Upper lobe of left lung (tissue), 6 donors: ENCODE results near the gene DENND1B. TPM values are rescaled to one million over a fixed set of nuclear protein-coding genes. Genes with fewer than 3 reads are reported as not detected.

Experiments used
- ATAC-seq, 2 donors: fragments of 200-7000 bp; cut with Tn5 transposase; one replicate each; pipeline ENCODE4 v1.9.1; 2022; ENCODE audit warnings: mild to moderate bottlenecking in 2 of 2, moderate library complexity in 2 of 2; ENCODE audit not compliant: low FRiP score in 2 of 2
- DNase-seq, 2 donors: peaks; one replicate each; pipeline ENCODE4 v3.0.0-alpha.2; 2019 to 2020
- H3K27ac ChIP-seq, 4 donors: fragments of 200-600 bp; sonication (generic); one replicate each; pipeline ENCODE4 v1.5.1; 2016 to 2019
- H3K27me3 ChIP-seq, 4 donors: fragments of 200-600 bp; sonication (generic); one replicate each; pipeline ENCODE4 v1.5.1; 2017 to 2019
- H3K36me3 ChIP-seq, 4 donors: fragments of 200-600 bp; sonication (generic); one replicate each; pipeline ENCODE4 v1.5.1; 2016 to 2019
- H3K4me1 ChIP-seq, 4 donors: fragments of 200-600 bp; sonication (generic); one replicate each; pipeline ENCODE4 v1.5.1; 2018 to 2019
- H3K4me3 ChIP-seq, 4 donors: fragments of 200-600 bp; sonication (generic); one replicate each; pipeline ENCODE4 v1.5.1; 2017 to 2019; ENCODE audit warnings: mild to moderate bottlenecking in 2 of 4, moderate library complexity in 1 of 4
- H3K9me3 ChIP-seq, 4 donors: fragments of 200-600 bp; sonication (generic); one replicate each; pipeline ENCODE4 v1.5.1; 2018 to 2019
- CTCF ChIP-seq, 6 experiments: fragments of 450-650 bp in 4 of 6; fragments of 200-600 bp in 2 of 6; sonication (generic) in 2 of 6; IDR thresholded peaks; one replicate each; pipeline ENCODE4 v1.5.1; 2016 to 2019; ENCODE audit warnings: antibody characterized with exemption in 6 of 6
- EP300 ChIP-seq, 4 donors: sonication (generic); formaldehyde crosslinking; IDR thresholded peaks; one replicate each; pipeline ENCODE4 v1.5.1; 2017; ENCODE audit warnings: antibody characterized with exemption in 4 of 4, control low read depth in 2 of 4
- POLR2A ChIP-seq, 4 donors: fragments of 450-650 bp; IDR thresholded peaks; one replicate each; pipeline ENCODE4 v1.5.1; 2016 to 2017; ENCODE audit warnings: antibody characterized with exemption in 4 of 4, mild to moderate bottlenecking in 2 of 4
- POLR2AphosphoS5 ChIP-seq, 2 donors: sonication (generic); formaldehyde crosslinking; IDR thresholded peaks; one replicate each; pipeline ENCODE4 v1.5.1; 2017; ENCODE audit warnings: antibody characterized with exemption in 2 of 2
- WGBS, 2 donors: methylation state at CpG; one replicate each; pipeline ENCODE4 v1.1.5; 2017 to 2018; 5-methylcytosine and 5-hydroxymethylcytosine counted together
- total RNA-seq, 6 donors: library from RNA; depleted of rRNA in 4 of 6; stranded (reverse); fragments of >200 nt in 4 of 6; gene quantifications; one replicate each; pipeline versions ENCODE4 v1.1.0 to v1.2.1, GENCODE V29; 2016 to 2021
- donor health status: DM: no; HTN: no; CAD: no; lungs with moderate emphysema.
- donor health status: DM: no; HTN: yes; CAD: no; lungs with severe emphysema.

The DENND1B gene
- total RNA-seq, 6 donors from 2014 or later = 14.9 to 39.1 (median 21.0) TPM

GRCh38 chr1:197750366-197750765 lies 24.9 kb downstream of the DENND1B start:
- Histone ChIP-seq H3K36me3 (peaks cover 0 to 3% (median 0%) of the 10 kb centered on the region in 4 donors), H3K4me3 (no peak overlapping the region), H3K9me3 (no peaks in the 10 kb centered on the region), H3K27me3 (no peaks in the 10 kb centered on the region), H3K4me1 (no peaks in the 10 kb centered on the region), H3K27ac (no peak overlapping the region)
- no peak for ATAC-seq
- TF ChIP-seq POLR2AphosphoS5 (IDR thresholded peaks at IDR 0.05) (no peak), CTCF (IDR thresholded peaks at IDR 0.05) (no peak), POLR2A (IDR thresholded peaks at IDR 0.05) (no peak), EP300 (IDR thresholded peaks at IDR 0.05) (no peak)
- no peak for DNase-seq

- Histone ChIP-seq H3K36me3 (no peaks in the 10 kb centered on the region), H3K4me3 (no peak overlapping the region), H3K9me3 (no peaks in the 10 kb centered on the region), H3K27ac (no peak overlapping the region), H3K27me3 (no peaks in the 10 kb centered on the region), H3K4me1 (peaks cover 0 to 2% (median 0%) of the 10 kb centered on the region in 4 donors)
- ATAC-seq = no peak
- WGBS, 2 donors = 87 to 92% methylated on average over 4 of the region's 4 CpGs
- DNase-seq = no peak
- no peak for TF ChIP-seq EP300 (IDR thresholded peaks at IDR 0.05)
- no peak for TF ChIP-seq POLR2AphosphoS5 (IDR thresholded peaks at IDR 0.05)
- no peak for TF ChIP-seq CTCF (IDR thresholded peaks at IDR 0.05)
- TF ChIP-seq POLR2A (IDR thresholded peaks at IDR 0.05) = no peak
Observed at GRCh38 chr1:197745911-197746310, 29.4 kb downstream of the DENND1B start.

- no peaks in the 10 kb centered on the region for H3K36me3 ChIP-seq
- H3K27ac ChIP-seq = no peak overlapping the region
- no peaks in the 10 kb centered on the region for H3K9me3 ChIP-seq
- peaks cover 0 to 5% (median 0%) of the 10 kb centered on the region in 4 donors for H3K4me1 ChIP-seq
- no peak for TF ChIP-seq CTCF (IDR thresholded peaks at IDR 0.05)
- no peak for TF ChIP-seq POLR2AphosphoS5 (IDR thresholded peaks at IDR 0.05)
- TF ChIP-seq EP300 (IDR thresholded peaks at IDR 0.05) = no peak
- TF ChIP-seq POLR2A (IDR thresholded peaks at IDR 0.05) = no peak
- H3K4me3 ChIP-seq = no peak overlapping the region
- no peaks in the 10 kb centered on the region for H3K27me3 ChIP-seq
- WGBS, 2 donors = 62 to 84% methylated on average over 1 of the region's 1 CpG
- DNase-seq (no peak), ATAC-seq (no peak)
Observed at GRCh38 chr1:197744979-197745378, 30.3 kb downstream of the DENND1B start.

GRCh38 chr1:197743578-197743977 lies 31.7 kb downstream of the DENND1B start:
- ATAC-seq (no peak), DNase-seq (no peak)
- TF ChIP-seq POLR2A (IDR thresholded peaks at IDR 0.05) (no peak), EP300 (IDR thresholded peaks at IDR 0.05) (no peak), CTCF (IDR thresholded peaks at IDR 0.05) (no peak), POLR2AphosphoS5 (IDR thresholded peaks at IDR 0.05) (no peak)
- Histone ChIP-seq H3K36me3 (no peaks in the 10 kb centered on the region), H3K27me3 (no peaks in the 10 kb centered on the region), H3K4me1 (peaks cover 0 to 10% (median 0%) of the 10 kb centered on the region in 4 donors), H3K9me3 (no peaks in the 10 kb centered on the region), H3K4me3 (no peak overlapping the region), H3K27ac (no peak overlapping the region)
- 97 to 100% methylated on average over 2 of the region's 2 CpGs for WGBS, 2 donors

- DNase-seq (no peak), ATAC-seq (no peak)
- H3K4me3 ChIP-seq = no peak overlapping the region
- no peak overlapping the region for H3K27ac ChIP-seq
- no peaks in the 10 kb centered on the region for H3K9me3 ChIP-seq
- WGBS, 2 donors = 75 to 86% methylated on average over 2 of the region's 2 CpGs
- TF ChIP-seq EP300 (IDR thresholded peaks at IDR 0.05) = no peak
- no peak for TF ChIP-seq CTCF (IDR thresholded peaks at IDR 0.05)
- no peak for TF ChIP-seq POLR2A (IDR thresholded peaks at IDR 0.05)
- TF ChIP-seq POLR2AphosphoS5 (IDR thresholded peaks at IDR 0.05) = no peak
- H3K27me3 ChIP-seq = no peaks in the 10 kb centered on the region
- H3K36me3 ChIP-seq = no peaks in the 10 kb centered on the region
- peaks cover 0 to 10% (median 7%) of the 10 kb centered on the region in 4 donors for H3K4me1 ChIP-seq
Observed at GRCh38 chr1:197740992-197741391, 34.3 kb downstream of the DENND1B start.
